Mucosa of stomach (tissue), 1 donor: Measurements from ENCODE around the gene COG8.
"Not testable (repeated sequence)": the region's sequence is repeated elsewhere in the genome, so short reads cannot be mapped to it uniquely, and the experiment has no call there.

Experiments used
- H3K27me3 ChIP-seq: one replicate; pipeline ENCODE4 v1.7.0; 2013; ENCODE audit warnings: mild to moderate bottlenecking, low read length; ENCODE audit not compliant: control insufficient read depth, insufficient read depth
- H3K36me3 ChIP-seq: one replicate; pipeline ENCODE4 v1.7.0; 2013; ENCODE audit warnings: low read length; ENCODE audit not compliant: control insufficient read depth, insufficient read depth
- H3K4me1 ChIP-seq: one replicate; pipeline ENCODE4 v1.7.0; 2013; ENCODE audit warnings: mild to moderate bottlenecking, low read length; ENCODE audit not compliant: control insufficient read depth, insufficient read depth
- H3K4me3 ChIP-seq: one replicate; pipeline ENCODE4 v1.7.0; 2013; ENCODE audit warnings: low read length
- H3K9ac ChIP-seq: one replicate; pipeline ENCODE4 v1.7.0; 2013; ENCODE audit warnings: mild to moderate bottlenecking, low read length, moderate library complexity
- H3K9me3 ChIP-seq: one replicate; pipeline ENCODE4 v1.7.0; 2013; ENCODE audit warnings: mild to moderate bottlenecking, low read length, moderate library complexity; ENCODE audit not compliant: control insufficient read depth
- donor health status: Pancreatic carcinoma.

The COG8 gene

GRCh38 chr16:69296771-69297170 lies 42.6 kb downstream of the COG8 start:
- H3K9ac ChIP-seq, H3K36me3 ChIP-seq, H3K9me3 ChIP-seq, H3K4me1 ChIP-seq, H3K27me3 ChIP-seq, H3K4me3 ChIP-seq: not testable (repeated sequence)

GRCh38 chr16:69294051-69294450 lies 45.3 kb downstream of the COG8 start:
- Histone ChIP-seq H3K27me3 (no peaks in the 10 kb centered on the region), H3K9me3 (no peaks in the 10 kb centered on the region), H3K4me3 (no peak overlapping the region), H3K36me3 (no peaks in the 10 kb centered on the region), H3K4me1 (no peaks in the 10 kb centered on the region), H3K9ac (no peak overlapping the region)

- Histone ChIP-seq H3K4me1 (no peaks in the 10 kb centered on the region), H3K4me3 (no peak overlapping the region), H3K9ac (no peak overlapping the region), H3K27me3 (no peaks in the 10 kb centered on the region), H3K36me3 (no peaks in the 10 kb centered on the region), H3K9me3 (no peaks in the 10 kb centered on the region)
Measured at GRCh38 chr16:69293401-69293800, 46.0 kb downstream of the COG8 start.

GRCh38 chr16:69291657-69292056 lies 47.7 kb downstream of the COG8 start:
- not testable (repeated sequence) for H3K4me3 ChIP-seq, H3K9me3 ChIP-seq, H3K9ac ChIP-seq, H3K36me3 ChIP-seq, H3K27me3 ChIP-seq, H3K4me1 ChIP-seq

GRCh38 chr16:69286941-69287713 lies 52.2 kb downstream of the COG8 start:
- H3K4me3 ChIP-seq, result no peak overlapping the region
- no peaks in the 10 kb centered on the region for H3K27me3 ChIP-seq
- no peaks in the 10 kb centered on the region for H3K4me1 ChIP-seq
- no peaks in the 10 kb centered on the region for H3K36me3 ChIP-seq
- no peaks in the 10 kb centered on the region for H3K9me3 ChIP-seq
- H3K9ac ChIP-seq, result no peak overlapping the region

GRCh38 chr16:69285240-69285639 lies 54.1 kb downstream of the COG8 start:
- Histone ChIP-seq H3K9me3 (no peaks in the 10 kb centered on the region), H3K4me3 (no peak overlapping the region), H3K4me1 (no peaks in the 10 kb centered on the region), H3K27me3 (no peaks in the 10 kb centered on the region), H3K36me3 (no peaks in the 10 kb centered on the region), H3K9ac (no peak overlapping the region)

- Histone ChIP-seq H3K9ac (no peak overlapping the region), H3K9me3 (no peaks in the 10 kb centered on the region), H3K4me1 (no peaks in the 10 kb centered on the region), H3K27me3 (no peaks in the 10 kb centered on the region), H3K36me3 (no peaks in the 10 kb centered on the region), H3K4me3 (no peak overlapping the region)
Measured at GRCh38 chr16:69283851-69284250, 55.5 kb downstream of the COG8 start.

GRCh38 chr16:69277413-69277812 lies 62.0 kb downstream of the COG8 start:
- no peaks in the 10 kb centered on the region for H3K36me3 ChIP-seq
- no peaks in the 10 kb centered on the region for H3K4me1 ChIP-seq
- no peak overlapping the region for H3K4me3 ChIP-seq
- no peaks in the 10 kb centered on the region for H3K27me3 ChIP-seq
- no peaks in the 10 kb centered on the region for H3K9me3 ChIP-seq
- no peak overlapping the region for H3K9ac ChIP-seq
